HCT116 (cell line): ENCODE results near the gene ZNRF3. TPM values are rescaled to one million over a fixed set of nuclear protein-coding genes. Genes with fewer than 3 reads are reported as not detected.

Experiments
- ATAC-seq: fragments of 200-7000 bp; cut with Tn5 transposase; 2 replicates; pipeline ENCODE4 v1.9.1; 2020; ENCODE audit warnings: mild to moderate bottlenecking, moderate library complexity
- BruUV-seq: library from RNA; stranded (reverse); fragments of 400-500 nt; replicated peaks from 2 replicates; lab custom pipeline; 2021; lab: Mats Ljungman, UMichigan
- CTCF ChIA-PET: fragments of 300-600 bp; sonication (Branson Sonifier 250); formaldehyde crosslinking; loops from one replicate; lab custom pipeline; 2021; ENCODE audit warnings: antibody characterized with exemption; lab: Charles Lee
- POLR2A ChIA-PET: fragments of 300-600, 350-600 bp; sonication (Branson Sonifier 250); formaldehyde crosslinking; loops from one replicate; lab custom pipeline; 2021; ENCODE audit warnings: antibody characterized with exemption; lab: Charles Lee
- RAD21 ChIA-PET, 2 experiments: fragments of 300-600 bp; sonication (Branson Sonifier 250); formaldehyde crosslinking; loops; one replicate each; lab custom pipeline; 2023; ENCODE audit warnings: low total read pairs in 2 of 2; ENCODE audit not compliant: uncharacterized antibody in 2 of 2, unreplicated experiment in 2 of 2, low non-redundant PET in 1 of 2; lab: Charles Lee
- DNase-seq: peaks from one replicate; pipeline ENCODE4 v3.0.0-alpha.2; 2010; ENCODE audit warnings: low read depth, low spot score
- H2AFZ ChIP-seq: fragments of 200-600 bp; shearing (Covaris generic), sonication (generic); 2 replicates; pipeline ENCODE4 v1.6.1; 2017; ENCODE audit warnings: low read depth, mixed run types, mixed read lengths, antibody characterized with exemption, low read length; ENCODE audit not compliant: poor library complexity, severe bottlenecking
- H3K27ac ChIP-seq: 2 replicates; pipeline ENCODE4 v1.5.1; 2012; ENCODE audit warnings: low read depth, low read length
- H3K27me3 ChIP-seq: fragments of 200-600 bp; sonication (generic); 2 replicates; pipeline ENCODE4 v1.6.1; 2016; ENCODE audit warnings: mixed run types, low read length, mixed read lengths; ENCODE audit not compliant: insufficient read depth
- H3K36me3 ChIP-seq, 2 experiments: fragments of 200-500 bp in 1 of 2; fragments of 200-600 bp in 1 of 2; sonication (Bioruptor generic) in 1 of 2; sonication (generic) in 1 of 2; 2 replicates each; pipeline versions ENCODE4 v1.5.1 to v1.6.1; 2014 to 2016; ENCODE audit warnings: low read length in 2 of 2, inconsistent platforms in 1 of 2, mixed read lengths in 1 of 2, mixed run types in 1 of 2; ENCODE audit not compliant: insufficient read depth in 2 of 2, control insufficient read depth in 1 of 2
- H3K4me1 ChIP-seq, 2 experiments: fragments of 200-600 bp in 1 of 2; sonication (generic) in 1 of 2; 2 replicates each; pipeline versions ENCODE4 v1.5.1 to v1.6.1; 2012 to 2017; ENCODE audit warnings: low read length in 2 of 2, inconsistent platforms in 1 of 2, mild to moderate bottlenecking in 1 of 2, mixed read lengths in 1 of 2, mixed run types in 1 of 2, moderate library complexity in 1 of 2; ENCODE audit not compliant: insufficient read depth in 2 of 2, control insufficient read depth in 1 of 2
- H3K4me2 ChIP-seq: fragments of 200-600 bp; sonication (generic); 2 replicates; pipeline ENCODE4 v1.6.1; 2017; ENCODE audit warnings: mixed run types, low read length, mixed read lengths
- H3K4me3 ChIP-seq, 2 experiments: fragments of 200-600 bp in 1 of 2; sonication (generic) in 1 of 2; replicated peaks in 1 of 2; 2 replicates each; pipeline ENCODE4 v1.5.1; 2011 to 2016; ENCODE audit warnings: low read length in 2 of 2, control low read depth in 1 of 2, low read depth in 1 of 2, mild to moderate bottlenecking in 1 of 2, mixed read lengths in 1 of 2, mixed run types in 1 of 2
- H3K79me2 ChIP-seq: fragments of 200-600 bp; sonication (generic); 2 replicates; pipeline ENCODE4 v1.6.1; 2017; ENCODE audit warnings: mild to moderate bottlenecking, mixed run types, low read length, moderate library complexity, mixed read lengths; ENCODE audit not compliant: insufficient read depth
- H3K9ac ChIP-seq: fragments of 200-600 bp; sonication (generic); 2 replicates; pipeline ENCODE4 v1.6.1; 2016; ENCODE audit warnings: low read length, mixed read lengths
- H3K9me2 ChIP-seq: fragments of 200-600 bp; sonication (generic), shearing (Covaris generic); 2 replicates; pipeline ENCODE4 v1.6.1; 2017; ENCODE audit warnings: mixed run types, mild to moderate bottlenecking, moderate library complexity; ENCODE audit not compliant: insufficient read depth
- H3K9me3 ChIP-seq, 2 experiments: fragments of 200-500 bp in 1 of 2; fragments of 200-600 bp in 1 of 2; sonication (Bioruptor generic) in 1 of 2; sonication (generic) in 1 of 2; 2 replicates each; pipeline ENCODE4 v1.6.1; 2014 to 2017; ENCODE audit warnings: low read length in 2 of 2, mixed read lengths in 2 of 2, inconsistent platforms in 1 of 2, low read depth in 1 of 2, mild to moderate bottlenecking in 1 of 2, mixed run types in 1 of 2, moderate library complexity in 1 of 2; ENCODE audit not compliant: control insufficient read depth in 1 of 2, insufficient read depth in 1 of 2
- H4K20me1 ChIP-seq: fragments of 200-600 bp; sonication (generic), shearing (Covaris generic); 2 replicates; pipeline ENCODE4 v1.6.1; 2017; ENCODE audit warnings: mixed run types, mild to moderate bottlenecking, moderate library complexity; ENCODE audit not compliant: insufficient read depth
- CTCF ChIP-seq, 3 experiments: fragments of 200-600 bp in 1 of 3; sonication (generic) in 1 of 3; IDR thresholded peaks in 2 of 3; conservative IDR thresholded peaks in 1 of 3; 2 replicates each; pipeline ENCODE4 v1.5.1; 2012 to 2017; ENCODE audit warnings: low read depth in 2 of 3, low read length in 2 of 3, antibody characterized with exemption in 1 of 3, borderline replicate concordance in 1 of 3, control low read depth in 1 of 3, mild to moderate bottlenecking in 1 of 3, mixed read lengths in 1 of 3, mixed run types in 1 of 3, moderate library complexity in 1 of 3; ENCODE audit not compliant: insufficient read depth in 1 of 3
- EZH2 ChIP-seq: fragments of 200-600 bp; sonication (generic); IDR thresholded peaks from 2 replicates; pipeline ENCODE4 v1.6.1; 2017; ENCODE audit warnings: antibody characterized with exemption, mixed run types
- FOSL1 ChIP-seq: IDR thresholded peaks from 2 replicates; pipeline ENCODE4 v1.6.1; 2012; ENCODE audit warnings: low read depth
- POLR2A ChIP-seq: IDR thresholded peaks from 2 replicates; pipeline ENCODE4 v1.7.0; 2011; ENCODE audit warnings: borderline replicate concordance; ENCODE audit not compliant: insufficient read depth, insufficient read length; ENCODE audit errors: extremely low read depth
- POLR2AphosphoS5 ChIP-seq: IDR thresholded peaks from 2 replicates; pipeline ENCODE4 v1.6.1; 2011; ENCODE audit warnings: mild to moderate bottlenecking, low read depth, low read length, moderate library complexity
- SIN3A ChIP-seq: IDR thresholded peaks from 2 replicates; pipeline ENCODE4 v1.6.1; 2012; ENCODE audit warnings: low read depth
- YY1 ChIP-seq: IDR thresholded peaks from 2 replicates; pipeline ENCODE4 v1.6.1; 2011; ENCODE audit warnings: low read length, low read depth, moderate library complexity, mild to moderate bottlenecking; ENCODE audit not compliant: insufficient replicate concordance; ENCODE audit errors: extremely low read depth
- intact Hi-C: fragments of 100-400 bp; cut with micrococcal nuclease; formaldehyde crosslinking; loops from 2 replicates; pipeline ENCODE4 v1.10.0; 2022
- total RNA-seq: library from RNA; stranded (reverse); gene quantifications from one replicate; pipeline ENCODE4 v1.2.1, GENCODE V29; 2021; ENCODE audit not compliant: unreplicated experiment
- TF ChIP-seq, protein P1 (sequence below): IDR thresholded peaks from 2 replicates; pipeline ENCODE4 v1.6.1; 2011; ENCODE audit warnings: mild to moderate bottlenecking, low read length, moderate library complexity; ENCODE audit not compliant: insufficient replicate concordance; ENCODE audit errors: extremely low read depth

Gene ZNRF3
- total RNA-seq, 1 experiment from 2014 or later: 12.2 TPM

DNA sequence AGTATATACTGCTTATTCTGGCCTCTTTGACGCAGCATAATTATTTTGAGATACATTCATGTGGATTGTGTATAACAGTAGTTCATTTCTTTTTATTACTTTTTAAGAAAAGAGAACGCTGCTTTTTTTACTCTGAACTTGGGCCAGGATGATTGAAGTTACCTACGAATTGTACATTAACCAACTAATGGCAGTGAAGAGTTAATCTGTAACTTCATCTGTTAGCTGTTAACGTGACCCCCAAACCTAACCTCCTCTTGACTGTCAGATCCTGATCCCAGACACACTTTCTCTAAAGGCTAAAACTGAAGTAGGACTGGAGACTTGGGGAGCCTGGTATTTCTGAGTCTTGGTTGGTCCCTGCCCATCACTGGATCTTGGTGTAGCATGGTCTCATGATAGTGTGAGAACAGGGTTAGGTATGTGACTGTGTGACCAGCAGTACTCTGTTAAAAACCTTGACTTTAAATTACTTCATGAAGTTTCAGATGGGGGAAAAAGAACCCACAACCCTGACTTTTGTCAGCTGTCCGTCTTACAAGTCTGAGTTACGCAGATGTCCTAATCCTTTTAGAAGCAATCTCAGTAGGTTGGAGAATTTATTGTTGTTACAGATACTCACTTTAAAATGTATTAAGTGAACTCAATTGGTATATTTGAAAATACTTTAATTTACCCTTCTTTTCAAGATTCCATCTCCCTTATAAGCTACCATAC is 138.9 kb downstream of the ZNRF3 start:
- no TSS peak for BruUV-seq
- peaks cover 3 to 12% of the 10 kb centered on the region in 2 experiments; a peak in 1 of 4 replicates for H3K9me3 ChIP-seq
- no peak overlapping the region for H2AFZ ChIP-seq
- ATAC-seq: no peak
- no peaks in the 10 kb centered on the region for H3K27me3 ChIP-seq
- peaks cover 0 to 4% of the 10 kb centered on the region in 2 experiments; a peak in 1 of 4 replicates for H3K36me3 ChIP-seq
- H3K9ac ChIP-seq: no peak overlapping the region
- ChIA-PET CTCF (no interaction called here), POLR2A (no interaction called here), RAD21 (no interaction called here)
- intact Hi-C loops: no loop called here
- no peak overlapping the region for H3K4me2 ChIP-seq
- DNase-seq: no peak
- no peak overlapping the region for H3K27ac ChIP-seq
- peaks cover 4% of the 10 kb centered on the region; the same call in 1 of the 2 replicates for H3K79me2 ChIP-seq
- no peak overlapping the region for H3K4me3 ChIP-seq
- peaks cover 10 to 16% of the 10 kb centered on the region in 2 experiments; a peak in 3 of 4 replicates for H3K4me1 ChIP-seq
- TF ChIP-seq SIN3A (no peak), FOSL1 (no peak), EZH2 (no peak), YY1 (no peak), POLR2AphosphoS5 (no peak)
- H3K9me2 ChIP-seq: no peaks in the 10 kb centered on the region
- H4K20me1 ChIP-seq: no peaks in the 10 kb centered on the region

DNA sequence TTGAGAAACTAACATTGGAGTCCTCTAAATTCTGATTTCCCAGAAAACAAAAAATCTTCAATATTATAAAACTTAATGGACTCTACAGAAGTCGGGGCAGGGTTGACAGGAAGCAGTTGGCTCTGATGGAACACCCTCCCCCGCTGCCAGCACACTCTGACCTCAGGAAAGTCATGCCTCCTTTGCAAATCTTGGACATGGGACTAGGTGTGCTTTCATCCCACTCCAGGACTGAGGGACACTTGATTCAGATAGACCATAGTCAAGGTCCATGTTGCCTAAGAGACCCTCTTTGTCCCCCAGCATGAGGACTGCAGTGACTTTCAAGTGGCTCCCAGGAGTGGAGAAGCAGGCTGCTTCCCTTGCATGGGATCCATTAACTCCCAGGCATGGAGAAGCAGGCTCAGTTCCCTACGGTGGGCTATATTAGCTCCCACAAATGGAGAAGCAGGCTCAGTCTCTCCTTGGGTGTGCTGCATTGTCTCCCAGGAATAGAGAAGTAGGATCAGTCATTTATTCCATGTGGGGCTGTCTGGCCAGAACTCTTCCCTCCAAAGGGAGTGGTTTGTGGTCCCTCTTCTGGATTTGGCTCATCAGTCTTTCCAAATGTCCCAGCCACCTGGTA is 139.9 kb downstream of the ZNRF3 start:
- intact Hi-C loops: no loop called here
- no peak overlapping the region for H2AFZ ChIP-seq
- H3K79me2 ChIP-seq: peaks cover 4% of the 10 kb centered on the region; the same call in 1 of the 2 replicates
- no peaks in the 10 kb centered on the region for H3K9me2 ChIP-seq
- H3K9me3 ChIP-seq: peaks cover 3 to 9% of the 10 kb centered on the region in 2 experiments; a peak in 1 of 4 replicates
- H4K20me1 ChIP-seq: no peaks in the 10 kb centered on the region
- DNase-seq: no peak
- no peak overlapping the region for H3K27ac ChIP-seq
- no peaks in the 10 kb centered on the region for H3K27me3 ChIP-seq
- H3K4me1 ChIP-seq: peaks cover 17 to 25% of the 10 kb centered on the region in 2 experiments; a peak in 3 of 4 replicates
- ChIA-PET CTCF (no interaction called here), RAD21 (no interaction called here), POLR2A (no interaction called here)
- BruUV-seq: no TSS peak
- H3K4me3 ChIP-seq: no peak overlapping the region
- H3K4me2 ChIP-seq: no peak overlapping the region
- ATAC-seq: no peak
- TF ChIP-seq, protein P1, sequence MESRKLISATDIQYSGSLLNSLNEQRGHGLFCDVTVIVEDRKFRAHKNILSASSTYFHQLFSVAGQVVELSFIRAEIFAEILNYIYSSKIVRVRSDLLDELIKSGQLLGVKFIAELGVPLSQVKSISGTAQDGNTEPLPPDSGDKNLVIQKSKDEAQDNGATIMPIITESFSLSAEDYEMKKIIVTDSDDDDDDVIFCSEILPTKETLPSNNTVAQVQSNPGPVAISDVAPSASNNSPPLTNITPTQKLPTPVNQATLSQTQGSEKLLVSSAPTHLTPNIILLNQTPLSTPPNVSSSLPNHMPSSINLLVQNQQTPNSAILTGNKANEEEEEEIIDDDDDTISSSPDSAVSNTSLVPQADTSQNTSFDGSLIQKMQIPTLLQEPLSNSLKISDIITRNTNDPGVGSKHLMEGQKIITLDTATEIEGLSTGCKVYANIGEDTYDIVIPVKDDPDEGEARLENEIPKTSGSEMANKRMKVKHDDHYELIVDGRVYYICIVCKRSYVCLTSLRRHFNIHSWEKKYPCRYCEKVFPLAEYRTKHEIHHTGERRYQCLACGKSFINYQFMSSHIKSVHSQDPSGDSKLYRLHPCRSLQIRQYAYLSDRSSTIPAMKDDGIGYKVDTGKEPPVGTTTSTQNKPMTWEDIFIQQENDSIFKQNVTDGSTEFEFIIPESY: no peak
- no peak for TF ChIP-seq POLR2A
- no peak for TF ChIP-seq CTCF (IDR thresholded peaks at IDR 0.05 in 2 of 3, conservative IDR thresholded peaks at IDR 0.05 in 1 of 3; ENCODE audit: borderline replicate concordance in 1 of 3, insufficient read depth in 1 of 3, low read depth in 2 of 3, low read length in 2 of 3)
- no peak overlapping the region for H3K9ac ChIP-seq
- peaks cover 0 to 4% of the 10 kb centered on the region in 2 experiments; a peak in 1 of 4 replicates for H3K36me3 ChIP-seq
